ENCODE measurements around the gene HIF3A. TPM values are rescaled to one million over a fixed set of nuclear protein-coding genes. Genes with fewer than 3 reads are reported as not detected.

The HIF3A gene
- total and polyA plus RNA-seq, 2 donors: 0.66 to 13.1 TPM

DNA sequence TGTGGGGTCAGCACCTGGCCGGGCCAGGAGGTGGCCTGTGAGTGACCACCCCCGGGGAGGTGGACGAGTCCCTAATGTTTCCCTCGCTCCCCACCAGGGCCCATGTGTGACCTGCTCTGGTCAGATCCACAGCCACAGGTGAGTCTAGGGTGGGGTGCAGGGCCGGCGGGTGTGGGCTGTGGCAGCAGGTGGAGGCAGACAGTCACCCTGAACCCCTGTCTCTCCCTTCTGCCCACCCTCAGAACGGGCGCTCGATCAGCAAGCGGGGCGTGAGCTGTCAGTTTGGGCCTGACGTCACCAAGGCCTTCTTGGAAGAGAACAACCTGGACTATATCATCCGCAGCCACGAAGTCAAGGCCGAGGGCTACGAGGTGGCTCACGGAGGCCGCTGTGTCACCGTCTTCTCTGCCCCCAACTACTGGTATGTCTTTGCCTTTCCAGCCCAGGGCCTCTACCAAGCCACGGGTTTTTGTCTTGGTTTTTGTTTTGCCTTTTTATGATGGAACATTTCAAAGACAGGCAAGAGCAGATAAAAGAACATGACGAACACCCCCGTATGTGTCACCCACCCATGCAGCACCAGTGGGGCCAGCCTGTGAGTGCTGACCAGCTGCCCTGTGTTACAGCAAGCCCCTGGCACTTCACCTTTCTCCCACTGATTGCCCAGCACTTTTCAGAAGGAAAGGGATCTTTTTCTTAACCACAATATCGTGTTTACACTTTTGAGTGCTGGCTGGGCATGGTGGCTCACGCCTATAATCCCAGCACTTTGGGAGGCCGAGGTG lies 91.7 kb downstream of the HIF3A start:
- no peaks in the 10 kb centered on the region for H3K27me3 ChIP-seq (ENCODE audit: control insufficient read depth in 2 of 2, insufficient read depth in 1 of 2, low read length in 1 of 2)
- H3K9me3 ChIP-seq (ENCODE audit: control insufficient read depth in 2 of 2, insufficient read depth in 1 of 2, low read length in 1 of 2): no peaks in the 10 kb centered on the region
- H3K4me3 ChIP-seq (ENCODE audit: low read length in 2 of 2): no peak overlapping the region
- peaks cover 77 to 78% of the 10 kb centered on the region in 2 donors for H3K36me3 ChIP-seq (ENCODE audit: control insufficient read depth in 2 of 2, insufficient read depth in 2 of 2, low read length in 1 of 2)
- no peak for DNase-seq (ENCODE audit: low read depth in 6 of 9, low spot score in 9 of 9)
- no peak overlapping the region for H3K27ac ChIP-seq (ENCODE audit: low read depth in 1 of 2, low read length in 1 of 2)
- WGBS: 95% methylated on average over 25 of the region's 25 CpGs
- peaks cover 0 to 3% of the 10 kb centered on the region in 2 donors for H3K4me1 ChIP-seq (ENCODE audit: control insufficient read depth in 2 of 2, insufficient read depth in 2 of 2, low read length in 2 of 2)

DNA sequence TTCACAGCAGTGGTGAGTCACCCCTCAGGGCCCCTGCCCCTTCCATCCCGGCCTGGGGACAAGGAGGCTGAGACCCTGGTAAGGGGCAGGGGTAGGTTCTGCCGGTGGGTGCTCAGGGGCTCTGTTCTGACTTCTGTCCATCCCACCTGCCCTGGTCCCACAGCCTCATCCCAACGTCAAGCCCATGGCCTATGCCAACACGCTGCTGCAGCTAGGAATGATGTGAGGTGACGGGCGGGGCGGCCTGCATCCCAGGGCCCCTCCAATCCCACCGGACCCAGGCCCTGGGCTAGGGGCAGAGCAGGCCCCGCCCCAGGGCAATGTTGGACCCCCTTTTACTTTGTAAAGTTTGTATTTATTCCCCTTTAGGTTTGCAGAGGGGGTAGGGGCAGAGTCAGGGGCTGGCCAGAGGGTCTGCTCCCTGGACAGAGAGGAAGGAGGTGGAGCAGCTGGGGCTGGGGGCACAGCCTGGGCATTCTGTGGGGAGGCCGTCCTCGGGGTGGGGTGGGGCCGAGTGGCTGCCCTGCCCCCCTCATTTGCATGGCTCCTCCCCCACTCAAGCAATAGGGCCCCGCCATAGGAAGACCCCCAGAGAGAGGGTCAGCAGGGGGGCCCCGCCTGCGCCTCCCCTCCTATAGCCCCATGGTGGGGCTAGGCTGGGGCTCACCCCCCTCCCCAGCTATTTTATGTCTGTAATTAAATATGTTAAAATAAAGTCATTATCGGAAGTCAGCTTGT lies 93.4 kb downstream of the HIF3A start:
- DNase-seq (ENCODE audit: low read depth in 6 of 9, low spot score in 9 of 9): no peak
- H3K4me3 ChIP-seq (ENCODE audit: low read length in 2 of 2): no peak overlapping the region
- H3K4me1 ChIP-seq (ENCODE audit: control insufficient read depth in 2 of 2, insufficient read depth in 2 of 2, low read length in 2 of 2): peaks cover 0 to 3% of the 10 kb centered on the region in 2 donors
- H3K36me3 ChIP-seq (ENCODE audit: control insufficient read depth in 2 of 2, insufficient read depth in 2 of 2, low read length in 1 of 2): peaks cover 62 to 63% of the 10 kb centered on the region in 2 donors
- no peak overlapping the region for H3K27ac ChIP-seq (ENCODE audit: low read depth in 1 of 2, low read length in 1 of 2)
- no peaks in the 10 kb centered on the region for H3K27me3 ChIP-seq (ENCODE audit: control insufficient read depth in 2 of 2, insufficient read depth in 1 of 2, low read length in 1 of 2)
- H3K9me3 ChIP-seq (ENCODE audit: control insufficient read depth in 2 of 2, insufficient read depth in 1 of 2, low read length in 1 of 2): no peaks in the 10 kb centered on the region
- 97% methylated on average over 16 of the region's 16 CpGs for WGBS

DNA sequence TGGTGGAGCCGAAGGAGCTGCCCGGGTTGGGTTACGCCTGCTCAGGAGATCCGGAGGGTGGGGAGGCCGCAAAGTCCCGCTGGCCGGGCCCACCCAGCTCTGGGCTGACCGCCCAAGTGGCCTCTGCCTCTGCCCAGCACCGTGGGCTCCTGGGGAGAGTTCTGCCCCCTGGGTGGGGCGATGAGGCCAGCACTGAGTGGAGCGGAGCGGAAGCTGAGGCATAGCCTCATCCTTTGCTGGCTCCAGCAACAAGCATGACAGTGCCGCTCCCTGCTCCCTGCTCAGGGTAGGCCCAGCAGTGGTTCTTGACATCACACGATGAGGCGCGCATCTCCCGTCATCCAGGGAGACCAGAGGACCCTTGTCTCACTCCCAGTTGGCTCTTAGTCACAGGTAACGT lies 94.0 kb downstream of the HIF3A start:
- Histone ChIP-seq H3K4me1 (ENCODE audit: control insufficient read depth in 2 of 2, insufficient read depth in 2 of 2, low read length in 2 of 2) (peaks cover 0 to 3% of the 10 kb centered on the region in 2 donors), H3K27ac (ENCODE audit: low read depth in 1 of 2, low read length in 1 of 2) (no peak overlapping the region), H3K9me3 (ENCODE audit: control insufficient read depth in 2 of 2, insufficient read depth in 1 of 2, low read length in 1 of 2) (no peaks in the 10 kb centered on the region), H3K27me3 (ENCODE audit: control insufficient read depth in 2 of 2, insufficient read depth in 1 of 2, low read length in 1 of 2) (no peaks in the 10 kb centered on the region), H3K36me3 (ENCODE audit: control insufficient read depth in 2 of 2, insufficient read depth in 2 of 2, low read length in 1 of 2) (peaks cover 61 to 62% of the 10 kb centered on the region in 2 donors), H3K4me3 (ENCODE audit: low read length in 2 of 2) (no peak overlapping the region)
- DNase-seq (ENCODE audit: low read depth in 6 of 9, low spot score in 9 of 9): no peak
- 96% methylated on average over 18 of the region's 18 CpGs for WGBS

DNA sequence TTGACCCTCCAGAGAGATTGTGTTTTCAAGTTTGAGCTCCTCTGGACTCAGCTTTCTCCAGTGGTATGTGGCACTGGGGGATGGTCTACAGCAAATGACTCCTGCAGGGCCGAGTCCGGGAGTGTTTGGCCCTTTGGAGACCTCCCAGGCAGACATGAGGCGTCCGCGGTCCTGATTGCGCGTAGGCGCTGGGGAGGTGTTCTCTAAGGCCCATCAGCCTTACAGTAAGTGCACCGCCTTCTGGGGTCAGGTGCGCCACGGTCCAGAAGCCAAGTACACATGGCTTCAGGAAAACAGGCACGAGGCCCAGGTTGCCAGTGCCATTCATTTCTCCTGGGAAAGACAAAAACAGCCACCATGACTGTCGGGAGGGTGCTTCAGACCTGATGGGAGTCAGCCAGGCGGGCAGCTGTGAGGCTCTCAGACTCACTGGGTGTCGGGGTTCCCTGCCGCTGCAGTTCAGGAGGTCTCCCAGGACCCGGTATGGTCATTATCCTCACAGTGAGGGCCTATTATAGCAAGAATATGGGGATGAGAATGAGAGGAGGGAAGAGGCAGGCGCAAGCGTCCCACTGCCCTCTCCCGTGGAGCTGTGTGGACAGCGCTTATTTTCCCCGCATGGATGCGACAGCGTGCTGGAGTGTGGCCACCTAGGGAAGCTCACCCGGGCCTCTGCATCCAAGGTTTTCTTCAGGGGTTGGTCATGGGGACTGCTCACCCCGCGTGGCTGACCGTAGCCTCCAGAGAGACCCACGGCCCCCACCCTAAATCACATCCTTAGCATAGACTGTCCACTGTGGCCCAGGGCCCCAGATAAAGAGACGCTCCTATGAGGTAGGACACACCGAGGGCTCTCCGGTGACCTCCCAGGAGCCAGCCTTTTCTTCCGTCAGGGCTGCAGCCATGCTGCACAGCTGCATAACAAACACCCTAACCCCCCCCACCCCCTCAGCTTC lies 94.7 kb downstream of the HIF3A start:
- H3K36me3 ChIP-seq (ENCODE audit: control insufficient read depth in 2 of 2, insufficient read depth in 2 of 2, low read length in 1 of 2): peaks cover 56% of the 10 kb centered on the region in 2 donors
- 93% methylated on average over 33 of the region's 33 CpGs for WGBS
- DNase-seq (ENCODE audit: low read depth in 6 of 9, low spot score in 9 of 9): no peak

DNA sequence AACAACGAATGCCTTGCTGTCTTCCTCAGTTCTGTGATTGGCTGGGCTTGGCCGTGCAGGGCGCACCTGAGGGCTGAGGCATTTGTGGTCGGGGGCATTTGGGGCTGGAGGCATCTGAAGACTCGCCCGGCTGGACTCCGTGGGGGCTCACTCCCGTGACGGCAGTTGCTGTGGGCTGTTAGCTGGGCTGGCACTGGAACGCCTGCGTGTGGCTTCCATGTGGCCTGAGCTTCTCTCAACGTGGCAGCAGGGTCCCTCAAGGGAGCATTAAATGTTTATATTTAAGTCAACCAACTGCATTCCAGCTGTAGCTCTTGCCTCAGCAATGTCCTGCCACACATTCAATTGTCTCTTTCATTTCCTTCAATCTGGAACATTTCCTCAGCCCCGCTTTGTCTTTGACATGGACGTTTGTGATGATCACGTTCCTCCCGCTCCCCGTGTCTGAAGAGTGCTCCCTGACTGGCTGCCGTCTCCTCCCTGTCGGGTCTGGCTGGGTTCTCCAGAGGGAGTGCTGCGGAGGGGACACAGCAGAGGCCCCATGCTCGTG lies 95.5 kb downstream of the HIF3A start:
- Histone ChIP-seq H3K36me3 (ENCODE audit: control insufficient read depth in 2 of 2, insufficient read depth in 2 of 2, low read length in 1 of 2) (peaks cover 50 to 51% of the 10 kb centered on the region in 2 donors), H3K27me3 (ENCODE audit: control insufficient read depth in 2 of 2, insufficient read depth in 1 of 2, low read length in 1 of 2) (peaks cover 0 to 1% of the 10 kb centered on the region in 2 donors), H3K9me3 (ENCODE audit: control insufficient read depth in 2 of 2, insufficient read depth in 1 of 2, low read length in 1 of 2) (no peaks in the 10 kb centered on the region), H3K27ac (ENCODE audit: low read depth in 1 of 2, low read length in 1 of 2) (peak overlapping the region in 1 of 2 donors; percentile 40), H3K4me3 (ENCODE audit: low read length in 2 of 2) (no peak overlapping the region), H3K4me1 (ENCODE audit: control insufficient read depth in 2 of 2, insufficient read depth in 2 of 2, low read length in 2 of 2) (peaks cover 0 to 3% of the 10 kb centered on the region in 2 donors)
- no peak for DNase-seq (ENCODE audit: low read depth in 6 of 9, low spot score in 9 of 9)
- 85% methylated on average over 21 of the region's 21 CpGs for WGBS

More for the DNA sequence above, 94.7 kb downstream of the HIF3A start:
- Histone ChIP-seq H3K27ac (ENCODE audit: low read depth in 1 of 2, low read length in 1 of 2) (peak overlapping the region in 1 of 2 donors; percentile 34), H3K4me1 (ENCODE audit: control insufficient read depth in 2 of 2, insufficient read depth in 2 of 2, low read length in 2 of 2) (peaks cover 0 to 3% of the 10 kb centered on the region in 2 donors), H3K9me3 (ENCODE audit: control insufficient read depth in 2 of 2, insufficient read depth in 1 of 2, low read length in 1 of 2) (no peaks in the 10 kb centered on the region), H3K27me3 (ENCODE audit: control insufficient read depth in 2 of 2, insufficient read depth in 1 of 2, low read length in 1 of 2) (no peaks in the 10 kb centered on the region), H3K4me3 (ENCODE audit: low read length in 2 of 2) (no peak overlapping the region)

GRCh38 chr19:46392837-46393236 lies 96.0 kb downstream of the HIF3A start:
- peaks cover 0 to 5% of the 10 kb centered on the region in 2 donors for H3K27me3 ChIP-seq (ENCODE audit: control insufficient read depth in 2 of 2, insufficient read depth in 1 of 2, low read length in 1 of 2)
- WGBS: 53% methylated on average over 4 of the region's 4 CpGs
- no peak overlapping the region for H3K27ac ChIP-seq (ENCODE audit: low read depth in 1 of 2, low read length in 1 of 2)
- DNase-seq (ENCODE audit: low read depth in 6 of 9, low spot score in 9 of 9): no peak
- H3K9me3 ChIP-seq (ENCODE audit: control insufficient read depth in 2 of 2, insufficient read depth in 1 of 2, low read length in 1 of 2): no peaks in the 10 kb centered on the region
- peaks cover 0 to 3% of the 10 kb centered on the region in 2 donors for H3K4me1 ChIP-seq (ENCODE audit: control insufficient read depth in 2 of 2, insufficient read depth in 2 of 2, low read length in 2 of 2)
- H3K36me3 ChIP-seq (ENCODE audit: control insufficient read depth in 2 of 2, insufficient read depth in 2 of 2, low read length in 1 of 2): peaks cover 45 to 46% of the 10 kb centered on the region in 2 donors
- H3K4me3 ChIP-seq (ENCODE audit: low read length in 2 of 2): no peak overlapping the region

Other genes starting within 250 kb of the HIF3A start
- not detected for gene IGFL3, start 172.4 kb upstream of the HIF3A start, total RNA-seq
- gene IGFL3, start 172.4 kb upstream of the HIF3A start, polyA plus RNA-seq: 0.66 TPM
- gene IGFL2, start 148.8 kb upstream of the HIF3A start, total RNA-seq: 0.61 TPM
- 6.9 TPM for gene IGFL2, start 148.8 kb upstream of the HIF3A start, polyA plus RNA-seq
- gene IGFL1, start 67.3 kb upstream of the HIF3A start, total RNA-seq: 0.99 TPM
- gene IGFL1, start 67.3 kb upstream of the HIF3A start, polyA plus RNA-seq: 26.9 TPM
- 44.1 TPM for gene PPP5C, start 50.0 kb downstream of the HIF3A start, total RNA-seq
- gene PPP5C, start 50.0 kb downstream of the HIF3A start, polyA plus RNA-seq: 32.7 TPM
- 10.3 TPM for gene CCDC8, start 116.5 kb downstream of the HIF3A start, total RNA-seq
- 8.6 TPM for gene CCDC8, start 116.5 kb downstream of the HIF3A start, polyA plus RNA-seq
- 0.05 TPM for gene PNMA8C, start 131.9 kb downstream of the HIF3A start, total RNA-seq
- gene PNMA8C, start 131.9 kb downstream of the HIF3A start, polyA plus RNA-seq: 0.07 TPM
- 45.4 TPM for gene PNMA8A, start 174.5 kb downstream of the HIF3A start, total RNA-seq
- gene PNMA8A, start 174.5 kb downstream of the HIF3A start, polyA plus RNA-seq: 9.7 TPM
- 4.7 TPM for gene PNMA8B, start 198.8 kb downstream of the HIF3A start, total RNA-seq
- gene PNMA8B, start 198.8 kb downstream of the HIF3A start, polyA plus RNA-seq: 4.4 TPM